ENCODE results near the gene FBLN7.
"Not testable (repeated sequence)": the region's sequence is repeated elsewhere in the genome, so short reads cannot be mapped to it uniquely, and the experiment has no call there.

Gene FBLN7

GRCh38 chr2:112182581-112183034, 44.4 kb downstream of the FBLN7 start:
- DNase-seq (ENCODE audit: low read depth in 2 of 2, low spot score in 1 of 2) = no peak

- no peak for DNase-seq (ENCODE audit: low read depth in 2 of 2, low spot score in 1 of 2)
Measured at GRCh38 chr2:112183327-112184025, 45.3 kb downstream of the FBLN7 start.

- no peak for DNase-seq (ENCODE audit: low read depth in 2 of 2, low spot score in 1 of 2)
Measured at GRCh38 chr2:112184121-112184520, 45.9 kb downstream of the FBLN7 start.

- DNase-seq (ENCODE audit: low read depth in 2 of 2, low spot score in 1 of 2) = no peak
Measured at GRCh38 chr2:112185131-112185530, 46.9 kb downstream of the FBLN7 start.

GRCh38 chr2:112187046-112187715, 49.0 kb downstream of the FBLN7 start:
- no peak for DNase-seq (ENCODE audit: low read depth in 2 of 2, low spot score in 1 of 2)

GRCh38 chr2:112187805-112188596, 49.8 kb downstream of the FBLN7 start:
- peak in 1 of 2 donors; percentile 63 for DNase-seq (ENCODE audit: low read depth in 2 of 2, low spot score in 1 of 2)

- DNase-seq (ENCODE audit: low read depth in 2 of 2, low spot score in 1 of 2) = no peak
Measured at GRCh38 chr2:112189001-112189556, 50.9 kb downstream of the FBLN7 start.

- DNase-seq (ENCODE audit: low read depth in 2 of 2, low spot score in 1 of 2) = no peak
Measured at GRCh38 chr2:112194028-112194427, 55.8 kb downstream of the FBLN7 start.

GRCh38 chr2:112194482-112194881, 56.3 kb downstream of the FBLN7 start:
- no peak for DNase-seq (ENCODE audit: low read depth in 2 of 2, low spot score in 1 of 2)

- DNase-seq (ENCODE audit: low read depth in 2 of 2, low spot score in 1 of 2) = no peak
Measured at GRCh38 chr2:112195167-112195766, 57.1 kb downstream of the FBLN7 start.

GRCh38 chr2:112195950-112196349, 57.8 kb downstream of the FBLN7 start:
- DNase-seq (ENCODE audit: low read depth in 2 of 2, low spot score in 1 of 2) = no peak

- DNase-seq (ENCODE audit: low read depth in 2 of 2, low spot score in 1 of 2) = no peak
Measured at GRCh38 chr2:112197868-112198267, 59.7 kb downstream of the FBLN7 start.

GRCh38 chr2:112198780-112199179, 60.6 kb downstream of the FBLN7 start:
- DNase-seq (ENCODE audit: low read depth in 2 of 2, low spot score in 1 of 2) = no peak

- no peak for DNase-seq (ENCODE audit: low read depth in 2 of 2, low spot score in 1 of 2)
Measured at GRCh38 chr2:112199188-112199587, 61.0 kb downstream of the FBLN7 start.

GRCh38 chr2:112201696-112202430, 63.7 kb downstream of the FBLN7 start:
- no peak for DNase-seq (ENCODE audit: low read depth in 2 of 2, low spot score in 1 of 2)

- no peak for DNase-seq (ENCODE audit: low read depth in 2 of 2, low spot score in 1 of 2)
Measured at GRCh38 chr2:112204411-112204810, 66.2 kb downstream of the FBLN7 start.

GRCh38 chr2:112207905-112208304, 69.7 kb downstream of the FBLN7 start:
- not testable (repeated sequence) for DNase-seq (ENCODE audit: low read depth in 2 of 2, low spot score in 1 of 2)

- DNase-seq (ENCODE audit: low read depth in 2 of 2, low spot score in 1 of 2) = no peak
Measured at GRCh38 chr2:112216167-112216566, 78.0 kb downstream of the FBLN7 start.

- DNase-seq (ENCODE audit: low read depth in 2 of 2, low spot score in 1 of 2) = no peak
Measured at GRCh38 chr2:112217854-112218253, 79.7 kb downstream of the FBLN7 start.

GRCh38 chr2:112220186-112220585, 82.0 kb downstream of the FBLN7 start:
- no peak for DNase-seq (ENCODE audit: low read depth in 2 of 2, low spot score in 1 of 2)

All from stimulated activated CD8-positive, alpha-beta memory T cell treated with anti-CD3 and anti-CD28 coated beads, Interleukin-4, amount 100 ng/mL, for 1 hour (primary cell).